NCI-H460 (cell line): ENCODE results near the gene NTN5. TPM values are rescaled to one million over a fixed set of nuclear protein-coding genes. Genes with fewer than 3 reads are reported as not detected.

ENCODE experiments used
- DNase-seq: peaks from one replicate; pipeline ENCODE4 v3.0.0-alpha.2; 2016; ENCODE audit warnings: low read depth; ENCODE audit errors: extremely low read depth
- total RNA-seq: library from RNA; depleted of rRNA; stranded (reverse); fragments of >200 nt; shearing (Covaris generic); gene quantifications from 2 replicates; pipeline ENCODE4 v1.2.3, GENCODE V29; 2014

NTN5 gene
- total RNA-seq, 1 experiment from 2014 or later: not detected

DNA sequence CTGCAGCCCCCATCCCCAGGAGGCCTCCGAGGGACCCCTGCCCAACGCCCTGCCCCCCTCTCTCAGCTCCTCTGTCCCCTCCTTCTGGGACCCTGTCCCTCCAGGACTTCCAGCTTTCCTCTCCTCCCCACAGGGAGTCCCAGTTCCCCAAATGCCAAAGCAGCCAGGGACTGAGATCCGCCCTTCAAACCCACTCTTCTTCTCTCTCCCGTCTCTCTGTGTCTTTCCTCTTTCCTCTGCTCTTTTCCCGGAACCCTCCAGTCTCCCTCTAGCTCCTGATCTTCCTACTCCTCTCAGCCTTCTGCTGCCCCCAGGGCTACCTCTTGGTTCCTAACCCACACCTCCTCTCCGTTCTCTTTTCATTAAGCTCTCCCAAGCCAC lies 27.2 kb downstream of the NTN5 start:
- no peak for DNase-seq

DNA sequence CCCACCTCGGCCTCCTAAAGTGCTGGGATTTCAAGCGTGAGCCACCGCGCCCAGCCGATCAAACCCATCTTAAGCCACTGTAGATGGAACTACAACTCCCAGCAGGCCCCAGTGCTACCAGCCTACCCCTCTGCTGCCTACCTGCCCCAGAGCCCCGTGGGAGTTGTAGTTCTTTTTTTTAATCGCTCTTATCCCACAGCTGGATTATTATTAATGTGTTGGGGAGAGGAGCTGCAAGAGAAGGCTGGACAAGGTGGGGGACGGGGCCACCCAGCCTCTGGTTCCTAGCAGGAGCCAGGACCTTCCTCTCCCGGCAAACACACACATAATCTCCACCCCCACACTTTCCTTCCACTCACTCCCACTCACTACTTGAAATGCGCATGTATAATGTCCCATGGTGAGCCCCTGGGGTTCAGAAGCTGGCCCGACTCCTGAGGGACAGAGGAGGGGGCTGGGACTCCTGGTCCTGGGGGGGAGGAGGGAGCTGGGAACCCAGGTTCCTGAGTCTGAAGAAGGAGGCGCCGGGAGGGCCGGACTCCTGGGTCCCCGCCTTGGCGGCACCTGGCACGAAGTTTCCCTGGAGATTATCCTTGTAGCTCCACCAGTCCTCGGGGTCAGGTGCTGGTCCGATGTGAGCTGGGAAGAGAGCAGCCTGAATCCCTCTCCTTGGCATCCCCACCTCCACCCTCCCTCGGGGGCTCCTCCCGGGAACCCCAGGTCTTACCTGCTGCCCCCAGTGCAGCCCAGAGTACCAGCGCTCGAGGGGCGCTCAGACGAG lies 27.8 kb downstream of the NTN5 start:
- no peak for DNase-seq

DNA sequence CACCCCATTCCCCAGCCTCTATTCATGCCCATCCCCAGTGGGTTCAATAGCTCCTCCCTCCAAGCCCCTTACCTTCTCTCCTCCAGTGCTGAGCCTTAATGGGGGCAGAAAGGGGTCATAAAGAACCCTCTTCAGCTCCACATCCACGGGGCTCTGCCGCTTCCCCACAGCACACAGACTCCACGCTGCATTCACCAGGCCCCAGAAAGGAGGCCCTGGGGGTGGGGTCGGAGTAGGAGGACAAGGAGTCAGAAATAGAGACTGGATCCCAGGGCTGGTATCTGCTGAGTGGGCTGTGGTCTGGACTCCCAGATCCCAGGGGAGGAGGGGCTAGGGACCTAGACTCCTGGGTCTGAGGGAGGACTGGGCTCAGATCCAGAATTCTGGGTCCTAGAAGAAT lies 28.5 kb downstream of the NTN5 start:
- DNase-seq: no peak

DNA sequence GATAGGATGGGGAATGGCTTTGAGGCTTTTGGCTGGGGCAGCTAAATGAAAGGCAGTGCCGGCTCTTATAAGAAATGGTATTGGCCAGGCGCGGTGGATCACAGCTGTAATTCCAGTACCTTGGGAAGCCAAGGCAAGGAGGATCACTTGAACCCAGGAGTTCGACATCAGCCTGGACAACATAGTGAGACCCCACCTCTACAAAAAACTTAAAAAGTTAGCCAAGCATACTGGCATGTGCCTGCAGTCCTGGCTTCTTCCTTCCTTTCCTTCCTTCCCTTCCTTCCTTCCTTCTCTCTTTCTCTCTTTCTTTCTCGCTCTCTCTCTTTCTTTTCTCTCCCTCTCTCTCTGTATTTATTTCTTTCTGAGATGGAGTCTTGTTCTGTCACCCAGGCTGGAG lies 30.0 kb downstream of the NTN5 start:
- no peak for DNase-seq

DNA sequence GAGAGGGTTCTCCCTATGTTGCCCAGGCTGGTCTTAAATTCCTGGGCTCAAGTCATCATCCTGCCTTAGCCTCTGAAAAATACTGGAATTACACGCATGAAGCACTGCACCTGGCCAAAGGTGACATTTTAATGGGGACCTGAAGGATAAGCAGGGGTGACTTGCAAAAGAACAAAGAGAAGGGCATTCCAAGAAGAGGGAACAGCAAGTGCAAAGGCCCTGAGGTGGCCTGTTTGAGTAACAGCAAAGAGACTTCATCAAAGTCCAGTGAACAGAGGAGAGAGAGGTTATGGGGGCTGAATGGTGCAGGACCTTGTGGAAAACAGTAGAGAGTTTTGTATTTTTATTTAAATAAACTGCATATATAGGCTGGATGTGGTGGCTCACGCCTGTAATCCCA lies 31.0 kb downstream of the NTN5 start:
- no peak for DNase-seq

DNA sequence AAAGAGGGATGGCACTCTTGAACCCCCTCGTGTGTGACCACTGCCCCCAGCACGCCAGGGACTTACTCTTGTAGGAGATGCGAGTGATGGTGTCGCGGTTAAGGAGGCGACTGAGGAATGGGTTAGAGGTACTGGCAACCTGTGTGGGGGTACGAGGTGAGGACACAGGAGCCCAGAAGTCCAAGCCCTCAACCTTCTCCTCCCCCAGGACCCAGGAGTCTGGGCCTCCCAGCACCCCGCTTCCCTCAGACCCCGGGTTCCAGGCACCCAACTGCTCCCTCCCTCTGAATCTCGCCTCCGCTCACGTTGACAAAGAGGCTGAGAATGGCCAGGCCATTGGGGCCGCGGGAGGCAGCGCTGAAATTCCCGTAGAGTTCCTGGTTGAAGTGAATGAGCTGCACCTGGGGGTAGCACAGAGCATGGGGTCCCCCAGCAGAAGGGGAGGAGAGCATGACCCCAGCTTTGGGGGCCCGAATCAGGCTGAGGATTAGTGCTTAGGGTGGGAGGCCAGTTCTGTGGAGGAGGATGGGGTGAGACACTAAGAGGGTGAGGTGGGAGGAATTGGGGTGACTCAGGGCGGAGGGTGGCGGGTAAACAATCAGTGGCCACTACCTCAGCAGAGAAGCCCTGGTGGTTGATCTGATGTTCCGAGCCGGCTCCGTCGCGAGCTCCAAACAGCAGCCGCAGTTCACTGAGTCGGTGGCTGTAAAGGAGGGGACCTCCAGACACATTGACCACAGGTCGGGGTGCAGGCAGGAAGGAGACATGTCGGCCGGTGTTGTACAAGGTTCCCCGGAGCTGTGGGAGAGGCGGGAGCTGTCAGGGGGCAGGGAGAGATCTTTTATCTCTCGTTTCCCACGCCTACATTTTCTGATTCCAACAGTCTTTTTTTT lies 33.1 kb downstream of the NTN5 start:
- no peak for DNase-seq

DNA sequence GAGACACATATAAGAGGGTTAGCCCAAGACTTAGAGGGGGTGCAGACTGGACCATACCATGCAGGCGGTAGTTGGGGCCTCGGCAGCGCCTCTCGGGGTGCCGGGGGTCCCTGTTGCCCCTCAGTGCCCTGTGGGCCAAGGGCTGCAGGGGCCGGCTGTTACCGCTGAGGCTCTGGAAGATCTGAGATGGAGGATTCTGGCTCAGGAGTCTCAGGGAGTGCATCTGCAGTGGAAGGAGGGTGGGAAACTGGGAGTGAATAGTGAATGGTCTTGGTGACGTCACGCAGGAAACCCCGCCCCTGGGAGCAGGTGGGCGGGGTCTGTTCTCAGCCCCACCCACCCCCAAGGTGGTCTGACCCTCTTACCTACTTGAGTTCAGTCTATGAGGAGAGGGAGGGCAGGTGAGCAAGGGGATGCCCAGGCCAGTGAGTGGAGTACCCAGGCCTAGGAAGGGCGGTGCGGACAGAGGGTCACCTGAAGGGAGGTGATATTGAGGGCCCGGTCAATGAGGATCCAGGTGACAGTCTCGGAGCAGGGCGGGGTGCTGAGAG lies 33.9 kb downstream of the NTN5 start:
- no peak for DNase-seq

DNA sequence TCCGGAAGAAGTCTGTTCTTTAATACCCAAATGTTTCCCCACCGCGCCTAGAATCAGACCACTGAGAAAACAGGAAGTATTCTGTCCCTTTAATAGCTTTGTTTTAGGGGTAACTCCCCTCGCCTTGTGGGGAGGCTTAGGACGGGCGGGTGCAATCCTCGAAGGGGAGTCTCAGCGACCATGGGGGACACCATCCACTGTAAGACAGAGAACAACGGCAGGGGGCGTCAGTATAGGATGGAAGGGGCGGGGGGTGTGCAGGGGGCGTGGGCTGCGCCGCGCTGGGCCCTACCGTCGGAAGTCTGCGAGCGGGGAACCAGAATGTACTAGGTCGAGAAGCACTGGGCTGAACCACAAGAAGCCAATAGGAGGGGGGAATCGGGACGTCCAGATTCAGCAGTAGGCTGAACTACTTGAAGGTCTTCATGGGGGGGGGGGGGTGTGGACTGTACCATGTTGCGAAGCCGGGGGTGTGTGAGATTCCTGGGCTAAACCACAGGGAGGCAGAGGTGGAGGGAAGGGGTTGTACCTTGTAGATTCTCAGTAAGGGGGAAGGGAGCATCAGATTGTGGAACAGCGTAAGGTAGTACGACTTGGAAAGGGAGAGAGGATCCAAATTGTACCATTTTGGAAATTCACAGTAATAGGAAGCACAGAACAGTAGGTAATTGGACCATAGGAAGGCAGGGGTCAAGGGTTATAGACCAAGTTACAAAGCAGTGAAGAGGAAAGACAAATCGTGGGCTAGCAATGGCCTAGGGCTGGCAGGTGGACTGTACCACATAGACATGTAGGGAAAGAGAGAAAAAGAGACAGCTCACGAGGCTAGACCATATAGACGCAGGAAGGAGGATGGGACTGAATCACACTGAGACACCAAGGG lies 34.6 kb downstream of the NTN5 start:
- peak; percentile 71 for DNase-seq

DNA sequence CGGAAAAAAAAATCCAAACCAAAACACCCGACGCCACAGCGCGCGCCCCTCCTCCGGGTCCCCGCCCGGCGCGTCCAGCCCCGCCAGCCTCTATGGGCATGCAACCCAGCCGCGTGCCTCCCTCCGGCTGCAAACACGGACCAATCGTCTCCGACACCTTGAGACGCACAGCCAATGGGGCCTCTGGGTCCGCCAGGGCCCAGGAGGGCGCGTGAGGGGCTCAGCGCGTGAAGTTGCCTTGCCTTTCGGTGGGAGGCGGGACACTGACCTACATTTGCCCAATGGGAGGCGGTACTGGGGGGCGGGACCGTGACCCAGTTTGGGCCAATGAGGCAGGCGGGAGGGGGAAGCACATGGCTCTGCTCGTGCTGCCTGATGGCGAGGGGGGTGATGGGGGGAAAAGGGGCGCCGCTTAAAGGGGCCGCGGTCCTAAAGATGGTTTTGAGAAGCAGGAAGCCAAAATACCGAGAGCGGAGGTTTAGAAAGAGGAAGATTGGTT lies 35.3 kb downstream of the NTN5 start:
- peak; percentile 93 for DNase-seq

DNA sequence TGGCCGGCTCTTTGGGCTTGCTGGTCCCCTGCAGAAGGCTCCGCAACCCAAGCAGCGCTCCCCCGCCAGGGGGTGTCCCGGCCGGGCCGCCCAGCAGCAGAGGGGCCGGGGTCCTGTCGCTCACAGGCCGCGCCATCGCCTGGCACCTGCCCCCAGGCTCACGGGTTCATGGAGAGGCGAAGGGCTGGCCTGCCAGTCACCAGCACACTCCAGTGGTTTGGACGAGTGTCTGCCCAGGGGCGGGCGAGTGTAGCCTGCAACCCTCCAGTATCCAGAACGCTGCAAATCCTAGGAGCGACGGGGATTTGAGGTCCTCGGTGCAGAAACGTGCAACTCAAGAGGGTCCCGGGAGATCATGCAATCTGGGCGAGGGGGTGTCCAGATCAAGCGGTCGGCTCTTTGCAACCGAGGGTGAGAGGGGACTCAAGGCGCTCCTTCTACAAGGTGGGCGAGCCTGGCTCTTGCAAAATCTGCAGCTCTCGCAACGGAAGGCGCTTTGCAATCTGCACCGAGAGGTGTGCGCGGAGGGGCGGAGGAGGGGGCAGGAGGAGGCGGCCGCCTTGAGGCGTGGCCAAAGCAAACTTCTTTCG lies 35.9 kb downstream of the NTN5 start, which contains the start of gene DBP:
Gene DBP (minus strand): TSS at position 521 of the 590 bp plus-strand sequence. CDS start 385 bp downstream, at position 136.
- DNase-seq: no peak

DNA sequence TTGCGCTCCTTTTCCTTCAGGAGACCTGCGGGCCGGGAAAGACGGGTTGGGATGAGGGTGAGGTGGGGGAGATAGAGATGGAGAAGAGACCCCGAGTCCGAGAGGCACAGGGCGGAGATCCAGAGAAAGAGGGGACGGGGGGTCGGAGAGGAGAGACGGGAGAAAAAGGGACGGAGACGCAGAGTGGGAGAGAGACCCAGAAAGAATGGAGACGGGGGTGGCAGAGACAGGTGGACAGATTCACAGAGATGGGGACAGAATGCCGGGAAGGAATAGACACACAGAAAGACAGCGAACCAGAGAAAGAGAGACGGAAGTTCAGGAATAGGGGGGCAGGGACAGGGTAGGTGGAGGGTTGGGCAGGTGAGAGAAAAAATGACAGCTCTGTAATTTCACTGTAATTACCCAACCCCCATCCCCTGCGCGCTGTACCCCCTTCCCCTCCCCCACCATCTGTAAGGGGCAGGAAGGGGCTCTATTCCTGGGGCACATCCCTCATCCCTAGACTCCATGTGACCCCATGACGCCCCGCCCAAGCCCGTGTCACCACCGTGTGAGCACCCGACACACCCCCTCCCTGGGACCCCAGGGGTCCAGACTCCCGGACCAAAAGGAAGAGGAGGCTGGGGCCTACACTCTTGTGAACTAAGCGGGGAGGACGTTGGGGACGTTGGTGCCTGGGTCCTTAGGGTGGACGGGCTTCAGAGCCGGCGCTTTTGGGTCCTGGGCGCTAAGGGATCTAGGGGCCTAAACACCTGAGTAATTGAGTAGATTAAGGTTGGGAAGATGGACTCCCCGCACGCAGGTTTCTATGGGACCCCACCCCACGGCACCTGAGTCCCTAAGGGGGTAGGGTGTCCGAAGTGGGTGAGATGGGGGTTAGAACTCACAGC lies 36.6 kb downstream of the NTN5 start:
- DNase-seq: no peak

DNA sequence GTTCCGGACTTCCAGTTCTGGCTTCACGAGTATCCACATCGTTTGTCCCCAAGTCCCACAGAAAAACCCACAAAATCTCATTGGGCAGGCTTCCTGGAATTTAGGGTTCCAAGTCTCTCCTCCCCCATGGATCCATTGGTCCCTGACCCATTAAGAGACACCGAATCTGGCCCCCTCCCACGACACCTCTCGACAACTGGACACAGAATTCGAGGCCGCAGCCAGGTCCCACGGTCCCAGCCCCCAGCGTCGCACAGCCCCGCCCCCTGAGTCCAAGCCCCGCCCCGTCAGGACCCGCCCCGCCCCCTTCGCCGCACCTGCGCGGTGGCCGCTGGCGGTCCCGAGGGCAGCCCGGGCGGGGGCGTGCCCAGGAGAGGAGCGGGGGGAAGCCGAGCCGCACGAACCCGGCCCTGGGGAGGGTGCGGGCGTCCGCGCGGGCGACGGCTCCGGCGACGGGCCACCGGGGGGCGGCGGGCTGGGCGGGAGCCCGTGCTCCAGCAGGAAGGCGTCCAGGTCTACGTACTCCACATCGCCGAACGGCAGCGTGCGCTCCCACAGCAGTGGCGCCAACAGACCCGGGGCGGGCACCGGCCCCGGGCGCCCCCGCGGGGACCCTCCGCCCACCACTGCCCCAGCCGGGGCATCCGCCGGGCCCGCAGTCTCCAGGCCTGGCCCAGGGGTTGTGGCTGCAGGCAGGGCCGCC lies 37.4 kb downstream of the NTN5 start:
- no peak for DNase-seq

DNA sequence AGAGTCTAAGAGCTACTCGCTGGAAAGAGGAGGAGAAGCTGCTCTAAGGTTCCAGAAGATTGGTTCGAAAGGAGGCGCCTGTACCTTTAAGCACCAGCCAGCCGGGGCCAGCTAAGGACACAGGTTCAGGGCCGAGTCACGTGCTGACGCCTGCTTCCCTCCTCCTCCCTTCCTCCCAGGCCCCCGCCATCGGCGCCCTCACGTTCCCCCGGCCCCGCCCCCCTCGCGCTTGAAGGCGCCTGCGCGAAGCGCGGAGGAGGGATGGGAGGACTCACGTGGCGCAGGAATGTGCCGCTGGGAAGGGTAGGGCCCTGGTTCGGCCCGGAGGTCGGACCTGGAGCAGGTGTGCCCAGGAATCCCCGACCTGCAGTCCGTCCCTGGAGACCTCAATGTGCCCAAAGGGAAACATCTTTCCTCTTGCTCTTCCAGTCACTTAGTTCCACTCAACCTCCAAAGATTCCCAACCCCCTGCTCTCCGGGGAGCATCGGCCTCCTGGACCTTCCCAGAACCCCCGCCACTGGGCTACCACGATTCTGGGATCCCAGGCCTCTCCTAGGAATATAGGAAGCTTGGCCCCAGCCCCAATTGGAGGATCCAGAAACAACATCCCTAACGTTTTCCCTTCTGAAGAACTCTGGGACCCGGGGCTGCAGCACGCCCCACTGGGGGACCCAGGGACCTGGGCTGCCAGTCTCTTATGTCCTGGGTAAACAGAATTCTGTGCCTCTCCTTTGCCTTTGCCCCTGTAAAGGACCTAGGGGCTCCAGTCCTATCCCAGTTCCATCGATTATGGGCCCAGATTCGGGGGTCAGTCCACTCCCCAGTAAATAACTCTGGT lies 38.2 kb downstream of the NTN5 start:
- DNase-seq: peak; percentile 87

DNA sequence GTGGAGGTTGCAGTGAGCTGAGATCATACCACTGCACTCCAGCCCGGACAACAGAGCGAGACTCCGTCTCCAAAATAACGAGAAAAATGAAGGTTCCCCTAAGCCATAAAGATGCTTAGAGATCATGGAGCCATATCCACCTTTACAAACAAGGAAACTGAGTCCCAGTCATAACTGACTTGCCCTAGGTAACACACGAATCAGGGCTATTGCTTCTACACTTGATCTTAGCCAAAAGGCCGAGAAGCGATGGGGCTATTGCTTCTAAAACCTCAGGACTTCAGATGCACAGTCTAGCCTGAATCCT lies 38.8 kb downstream of the NTN5 start:
- no peak for DNase-seq

DNA sequence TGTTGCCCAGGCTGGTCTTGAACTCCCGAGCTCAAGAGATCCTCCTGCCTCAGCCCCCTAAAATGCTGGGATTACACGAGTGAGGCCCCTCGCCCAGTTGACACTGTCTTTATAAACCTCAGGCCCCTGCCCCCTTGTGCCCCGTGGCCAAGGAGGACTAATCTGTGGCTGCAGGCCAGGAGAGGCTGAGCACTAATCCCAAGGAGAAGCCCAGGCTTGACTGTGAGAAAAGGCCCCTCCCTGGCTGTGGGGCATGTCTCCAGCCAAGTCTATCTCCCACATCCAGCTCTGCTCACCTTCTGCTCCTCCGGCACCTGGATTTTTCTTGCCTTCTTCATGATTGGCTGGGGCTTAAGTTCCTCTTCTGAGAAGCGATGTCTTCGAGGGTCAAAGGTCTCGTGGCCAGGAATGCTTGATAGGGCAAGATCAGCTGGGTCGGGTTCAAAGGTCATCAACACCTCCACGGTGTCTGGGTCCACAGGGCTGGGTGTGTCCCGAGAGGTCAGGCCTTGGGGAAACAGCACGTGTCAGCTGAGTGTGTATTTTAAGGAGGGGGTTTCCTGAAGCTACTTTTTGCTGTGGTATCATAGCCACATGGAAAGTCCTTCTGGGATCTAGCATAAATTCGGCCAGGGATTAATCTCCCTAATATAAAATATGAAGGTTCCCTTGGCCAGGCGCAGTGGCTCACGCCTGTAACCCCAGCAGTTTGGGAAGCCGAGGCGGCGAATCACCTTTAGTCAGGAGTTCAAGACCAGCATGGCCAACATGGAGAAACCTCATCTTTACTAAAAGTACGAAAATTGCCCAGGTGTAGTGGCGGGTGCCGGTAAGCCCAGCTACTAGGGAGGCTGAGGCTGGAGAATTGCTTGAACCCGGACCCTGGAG lies 39.4 kb downstream of the NTN5 start:
- no peak for DNase-seq

DNA sequence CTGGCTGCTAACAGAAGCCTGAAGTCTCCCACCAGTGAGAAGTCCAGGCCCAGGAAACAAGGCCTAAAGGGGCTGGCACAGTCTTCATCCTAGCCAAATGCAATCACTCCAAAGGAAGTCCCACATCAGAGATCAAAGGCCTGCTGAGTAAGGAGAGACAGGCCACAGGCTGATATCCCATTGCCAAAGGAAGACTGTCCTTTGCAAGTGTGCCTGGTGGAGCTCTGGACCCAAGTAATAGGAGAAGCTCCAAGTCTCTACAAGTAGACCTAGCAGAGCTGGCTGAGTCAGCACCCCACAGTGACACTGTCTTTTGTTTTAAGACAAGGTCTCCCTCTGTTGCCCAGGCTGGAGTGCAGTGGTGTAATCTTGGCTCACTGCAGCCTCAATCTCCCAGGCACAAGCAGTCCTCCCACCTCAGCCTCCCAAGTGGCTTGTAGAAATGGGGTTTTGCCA lies 40.1 kb downstream of the NTN5 start:
- DNase-seq: no peak
